Skeletal muscle satellite cell (primary cell): Measurements from ENCODE around the gene ASMTL.
"Not testable (repeated sequence)": the region's sequence is repeated elsewhere in the genome, so short reads cannot be mapped to it uniquely, and the experiment has no call there.

Experiments used
- H3K27me3 ChIP-seq: 2 replicates; pipeline ENCODE4 v1.7.0; 2013; ENCODE audit warnings: low read length; ENCODE audit not compliant: control insufficient read depth, insufficient read depth
- H3K36me3 ChIP-seq: 2 replicates; pipeline ENCODE4 v1.7.0; 2013; ENCODE audit warnings: mild to moderate bottlenecking, control low read depth, low read length; ENCODE audit not compliant: insufficient read depth
- H3K4me1 ChIP-seq: 2 replicates; pipeline ENCODE4 v1.7.0; 2013; ENCODE audit warnings: low read length; ENCODE audit not compliant: control insufficient read depth, insufficient read depth
- H3K4me2 ChIP-seq: 2 replicates; pipeline ENCODE4 v1.7.0; 2013; ENCODE audit warnings: mild to moderate bottlenecking, low read length
- H3K4me3 ChIP-seq: 2 replicates; pipeline ENCODE4 v1.7.0; 2013; ENCODE audit warnings: low read length
- H3K9ac ChIP-seq: 2 replicates; pipeline ENCODE4 v1.7.0; 2013; ENCODE audit warnings: mild to moderate bottlenecking, low read depth, low read length, moderate library complexity
- H3K9me3 ChIP-seq: replicated peaks from 2 replicates; pipeline ENCODE4 v1.7.0; 2013; ENCODE audit warnings: mild to moderate bottlenecking, control low read depth, low read length

Gene ASMTL

DNA sequence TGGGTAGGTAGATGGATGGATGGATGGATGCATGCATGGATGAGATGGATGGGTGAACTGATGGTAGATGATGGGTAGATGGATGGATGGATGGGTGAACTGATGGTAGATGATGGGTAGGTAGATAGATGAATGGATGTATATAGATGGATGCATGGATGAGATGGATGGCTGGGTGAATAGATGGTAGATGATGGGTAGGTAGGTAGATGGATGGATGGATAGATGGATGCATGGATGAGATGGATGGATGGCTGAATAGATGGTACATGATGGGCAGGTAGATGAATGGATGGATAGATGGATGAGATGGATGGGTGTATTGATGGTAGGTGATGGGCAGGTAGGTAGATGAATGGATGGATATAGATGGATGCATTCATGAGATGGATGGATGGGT lies 45.7 kb downstream of the ASMTL start:
- no peak overlapping the region for H3K9ac ChIP-seq
- no peaks in the 10 kb centered on the region for H3K27me3 ChIP-seq
- H3K4me3 ChIP-seq, result no peak overlapping the region
- H3K4me2 ChIP-seq, result no peak overlapping the region
- peaks cover 54% of the 10 kb centered on the region for H3K36me3 ChIP-seq
- H3K9me3 ChIP-seq, result no peaks in the 10 kb centered on the region
- no peaks in the 10 kb centered on the region for H3K4me1 ChIP-seq

DNA sequence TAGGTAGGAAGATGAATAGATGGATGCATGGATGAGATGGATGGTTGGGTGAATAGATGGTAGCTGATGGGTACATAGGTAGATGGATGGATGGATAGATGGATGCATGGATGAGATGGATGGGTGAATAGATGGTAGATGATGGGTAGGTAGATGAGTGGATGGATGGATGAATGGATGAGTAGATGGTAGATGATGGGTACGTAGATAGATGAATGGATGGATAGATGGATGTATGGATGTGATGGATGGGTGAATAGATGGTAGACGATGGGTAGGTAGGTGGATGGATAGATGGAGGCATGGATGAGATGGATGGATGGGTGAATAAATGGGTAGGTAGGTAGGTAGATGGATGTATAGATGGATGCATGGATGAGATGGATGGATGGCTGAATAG lies 46.9 kb downstream of the ASMTL start:
- not testable (repeated sequence) for H3K4me2 ChIP-seq, H3K4me3 ChIP-seq, H3K9me3 ChIP-seq, H3K4me1 ChIP-seq, H3K27me3 ChIP-seq, H3K9ac ChIP-seq
- peaks cover 53% of the 10 kb centered on the region for H3K36me3 ChIP-seq

DNA sequence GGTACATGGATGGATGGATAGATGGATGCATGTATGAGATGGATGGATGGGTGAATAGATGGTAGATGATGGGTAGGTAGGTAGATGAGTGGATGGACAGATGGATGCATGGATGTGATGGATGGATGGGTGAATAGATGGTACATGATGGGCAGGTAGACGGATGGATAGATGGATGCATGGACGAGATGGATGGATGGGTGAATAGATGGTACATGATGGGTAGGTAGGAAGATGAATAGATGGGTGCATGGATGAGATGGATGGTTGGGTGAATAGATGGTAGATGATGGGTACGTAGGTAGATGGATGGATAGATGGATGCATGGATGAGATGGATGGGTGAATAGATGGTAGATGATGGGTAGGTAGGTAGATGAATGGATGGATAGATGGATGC lies 48.8 kb downstream of the ASMTL start:
- not testable (repeated sequence) for H3K9me3 ChIP-seq, H3K4me2 ChIP-seq, H3K4me1 ChIP-seq, H3K9ac ChIP-seq, H3K27me3 ChIP-seq, H3K4me3 ChIP-seq
- H3K36me3 ChIP-seq, result peaks cover 56% of the 10 kb centered on the region

DNA sequence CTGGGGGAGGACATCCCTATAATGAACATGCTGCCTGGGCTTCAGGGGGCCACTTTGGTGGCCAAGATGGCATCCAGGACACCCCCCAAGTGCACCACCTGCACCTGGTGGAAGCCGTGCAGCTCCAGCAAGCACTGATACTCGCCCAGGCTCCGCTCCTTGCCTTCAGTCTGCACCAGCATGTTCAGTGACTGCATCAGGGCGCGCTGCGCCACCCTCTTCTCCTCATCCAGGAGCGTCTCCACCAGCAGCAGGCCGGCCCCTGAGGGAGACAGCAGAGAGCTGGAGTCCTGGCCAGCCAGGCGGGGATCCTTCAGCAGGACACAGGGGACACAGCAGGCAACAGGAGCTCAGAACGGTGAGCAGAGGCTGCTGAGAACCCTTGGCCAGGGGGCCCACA lies 49.5 kb downstream of the ASMTL start:
- Histone ChIP-seq H3K9ac (no peak overlapping the region), H3K4me2 (no peak overlapping the region), H3K9me3 (no peaks in the 10 kb centered on the region), H3K4me3 (no peak overlapping the region), H3K4me1 (no peaks in the 10 kb centered on the region), H3K27me3 (no peaks in the 10 kb centered on the region), H3K36me3 (peaks cover 56% of the 10 kb centered on the region)

DNA sequence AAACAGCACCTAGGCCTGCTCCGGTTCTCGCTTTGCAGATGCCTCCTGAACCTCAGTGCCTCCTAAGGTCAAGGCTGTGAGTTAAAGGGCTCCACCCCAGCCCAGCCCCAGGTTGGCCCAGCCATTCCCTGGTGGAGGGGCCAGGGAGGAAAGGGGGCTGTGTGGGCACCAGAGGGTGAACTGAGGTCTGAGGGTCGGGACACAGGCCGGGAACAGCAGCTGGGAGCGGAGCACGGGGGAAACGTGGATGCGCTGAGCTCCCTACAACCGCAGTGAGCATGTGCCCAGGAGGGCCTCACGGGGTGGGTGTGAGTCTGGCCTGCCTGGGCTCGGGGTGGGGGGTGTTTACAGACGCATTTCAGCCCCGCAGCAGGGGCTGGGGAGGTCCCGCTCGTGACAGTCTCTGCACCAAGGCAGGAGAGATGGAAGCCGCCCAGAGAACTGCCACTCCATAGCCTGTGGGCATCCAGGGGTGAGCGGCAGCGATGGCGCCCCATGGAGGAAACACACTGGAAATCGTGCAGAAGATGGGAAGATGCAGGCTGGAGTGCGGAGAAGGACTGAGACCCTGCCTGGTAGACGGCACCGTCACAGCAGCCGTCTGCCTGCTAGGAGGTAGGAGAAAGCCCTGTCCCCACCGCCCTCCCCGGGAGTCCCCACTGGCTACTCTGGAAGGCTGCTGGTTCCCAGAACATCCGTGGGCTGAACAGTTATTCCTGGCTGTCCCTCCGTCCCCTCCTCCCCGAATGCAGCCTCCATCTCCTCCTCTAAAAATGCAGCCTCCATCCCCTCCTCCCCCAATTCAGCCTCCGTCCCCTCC lies 50.9 kb downstream of the ASMTL start:
- Histone ChIP-seq H3K4me3 (no peak overlapping the region), H3K9me3 (no peaks in the 10 kb centered on the region), H3K36me3 (peaks cover 48% of the 10 kb centered on the region), H3K4me1 (no peaks in the 10 kb centered on the region), H3K27me3 (no peaks in the 10 kb centered on the region), H3K4me2 (no peak overlapping the region), H3K9ac (no peak overlapping the region)

DNA sequence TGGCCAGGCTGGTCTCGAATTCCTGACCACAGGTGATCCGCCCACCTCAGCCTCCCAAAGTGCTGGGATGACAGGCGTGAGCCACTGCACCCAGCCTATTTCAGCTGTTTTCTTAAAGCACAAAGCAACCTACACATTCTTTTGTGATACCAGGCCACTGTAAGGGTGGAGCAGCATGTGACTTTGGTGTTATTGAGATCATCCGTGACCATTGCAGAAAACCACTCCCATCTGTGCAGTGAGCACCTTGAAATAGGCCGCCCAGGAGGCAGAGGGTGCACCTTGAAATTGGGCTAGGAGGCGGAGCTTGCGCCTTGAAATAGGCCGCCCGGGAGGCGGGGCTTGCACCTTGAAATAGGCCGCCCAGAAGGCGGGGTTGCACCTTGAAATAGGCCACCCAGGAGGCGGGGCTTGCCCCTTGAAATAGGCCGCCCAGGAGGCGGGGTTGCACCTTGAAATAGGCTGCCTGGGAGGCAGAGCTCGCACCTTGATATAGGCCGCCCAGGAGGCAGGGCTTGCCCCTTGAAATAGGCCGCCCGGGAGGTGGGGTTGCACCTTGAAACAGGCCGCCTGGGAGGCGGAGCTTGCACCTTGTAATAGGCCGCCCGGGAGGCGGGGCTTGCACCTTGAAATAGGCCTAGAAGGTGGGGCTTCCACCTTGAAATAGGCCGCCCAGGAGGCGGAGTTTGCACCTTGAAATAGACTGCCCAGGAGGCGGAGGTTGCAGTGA lies 51.8 kb downstream of the ASMTL start:
- H3K36me3 ChIP-seq, result peaks cover 40% of the 10 kb centered on the region

DNA sequence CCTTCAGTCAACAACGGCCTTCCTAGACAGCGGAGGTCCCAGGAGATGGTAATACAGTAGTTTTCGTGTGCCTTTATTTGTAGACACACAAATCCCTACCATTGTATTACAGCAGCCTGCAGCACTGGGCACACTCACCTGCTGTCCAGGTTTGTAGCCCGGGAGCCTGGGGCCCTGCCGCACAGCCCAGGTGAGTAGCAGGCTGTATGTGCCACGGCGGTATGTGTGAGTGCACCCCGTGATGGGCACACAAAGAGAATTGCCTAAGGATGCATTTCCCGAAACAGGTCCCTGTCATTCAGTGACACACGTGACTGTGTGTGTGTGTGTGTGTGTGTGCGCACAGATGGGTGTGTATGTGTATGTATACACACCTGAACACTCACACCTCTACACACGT lies 52.7 kb downstream of the ASMTL start:
- peaks cover 35% of the 10 kb centered on the region for H3K36me3 ChIP-seq

More for the DNA sequence above, 51.8 kb downstream of the ASMTL start:
- Histone ChIP-seq H3K4me2 (no peak overlapping the region), H3K4me3 (no peak overlapping the region), H3K4me1 (no peaks in the 10 kb centered on the region), H3K27me3 (no peaks in the 10 kb centered on the region), H3K9ac (no peak overlapping the region), H3K9me3 (no peaks in the 10 kb centered on the region)

DNA sequence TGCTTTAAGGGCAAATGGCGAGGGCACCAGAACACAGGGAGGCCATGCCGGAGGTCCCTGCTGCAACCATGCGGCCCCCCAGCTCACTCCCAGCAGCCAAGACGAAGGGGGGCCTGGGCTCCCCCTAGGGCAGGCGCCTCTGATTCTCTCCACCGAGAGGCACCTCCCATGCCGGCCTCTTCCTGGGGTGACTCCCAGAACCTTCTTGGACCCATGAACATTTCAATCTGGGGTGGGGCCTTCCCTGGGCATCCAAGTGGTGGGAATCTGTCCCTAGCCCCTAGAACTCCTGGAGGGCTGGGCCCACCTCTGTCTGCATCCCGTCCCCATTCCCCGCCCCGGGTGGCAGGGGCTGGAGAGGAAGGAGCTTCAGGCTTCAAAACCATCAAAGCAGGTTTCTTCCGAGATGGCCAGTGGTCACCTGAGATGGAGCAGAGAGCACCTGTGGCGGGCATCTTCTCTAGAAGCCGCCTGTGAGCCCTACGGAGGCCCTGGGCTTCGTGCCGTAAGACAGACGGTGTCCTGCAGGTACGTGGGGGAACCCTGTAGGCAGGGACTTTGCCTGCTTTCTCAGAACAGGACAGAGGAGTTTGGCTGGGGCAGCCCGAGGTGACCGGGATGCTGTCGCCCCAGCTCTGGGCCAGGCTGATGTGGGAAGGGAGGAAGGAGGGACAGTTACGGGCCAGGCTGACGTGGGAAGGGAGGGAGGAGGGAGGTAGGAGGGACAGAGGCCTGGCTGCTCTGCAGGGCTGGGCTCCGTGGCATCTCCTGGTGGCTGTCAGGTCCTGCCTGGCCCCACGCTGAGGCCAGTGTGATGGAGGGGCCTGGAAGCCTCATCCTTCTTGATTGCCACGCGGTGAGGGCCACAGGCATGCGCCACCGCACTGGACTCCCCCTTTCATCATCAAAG lies 54.0 kb downstream of the ASMTL start:
- Histone ChIP-seq H3K9me3 (no peaks in the 10 kb centered on the region), H3K27me3 (no peaks in the 10 kb centered on the region), H3K36me3 (peaks cover 22% of the 10 kb centered on the region), H3K4me2 (no peak overlapping the region), H3K4me1 (peaks cover 19% of the 10 kb centered on the region), H3K9ac (no peak overlapping the region), H3K4me3 (no peak overlapping the region)

More for the DNA sequence above, 52.7 kb downstream of the ASMTL start:
- Histone ChIP-seq H3K4me3 (no peak overlapping the region), H3K9me3 (no peaks in the 10 kb centered on the region), H3K27me3 (no peaks in the 10 kb centered on the region), H3K4me2 (no peak overlapping the region), H3K4me1 (peaks cover 7% of the 10 kb centered on the region), H3K9ac (no peak overlapping the region)

DNA sequence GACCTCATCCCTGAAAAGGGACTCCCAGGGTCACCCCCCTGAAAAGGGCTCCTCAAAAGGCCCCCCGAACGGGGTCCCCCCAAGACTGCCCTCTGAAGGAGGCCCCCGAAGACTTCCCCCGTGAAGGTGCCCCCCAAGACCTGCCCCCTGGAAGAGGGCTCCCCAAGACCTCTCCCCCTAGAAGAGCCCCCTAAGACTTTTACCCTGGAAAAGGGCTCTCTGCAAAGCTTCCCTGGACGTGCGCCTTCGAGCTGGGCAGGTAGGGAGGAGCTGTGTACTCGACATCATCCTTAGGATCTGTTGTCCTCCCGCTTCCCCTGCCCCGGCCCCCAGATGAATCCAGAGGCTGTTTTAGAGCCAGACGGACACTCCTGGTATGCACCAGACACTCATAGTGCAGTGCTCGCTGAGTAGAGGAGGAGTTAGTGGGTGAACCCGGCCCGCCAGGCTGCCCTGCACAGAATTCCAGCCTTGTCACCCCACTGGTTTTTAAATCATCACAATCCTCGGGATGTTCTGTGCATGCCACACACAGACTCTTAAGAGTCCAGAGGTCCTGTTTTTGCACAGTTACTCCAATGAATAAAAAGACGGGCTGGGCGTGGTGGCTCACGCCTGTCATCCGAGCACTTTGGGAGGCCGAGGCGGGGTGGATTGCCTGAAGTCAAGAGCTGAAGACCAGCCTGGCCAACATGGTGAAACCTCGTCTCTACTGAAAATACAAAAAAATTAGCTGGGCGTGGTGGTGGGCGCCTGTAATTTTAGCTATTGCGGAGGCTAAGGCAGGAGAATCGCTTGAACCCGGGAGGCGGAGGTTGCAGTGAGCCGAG lies 55.1 kb downstream of the ASMTL start:
- Histone ChIP-seq H3K9ac (no peak overlapping the region), H3K9me3 (no peaks in the 10 kb centered on the region), H3K4me3 (no peak overlapping the region), H3K36me3 (peaks cover 13% of the 10 kb centered on the region), H3K4me1 (peaks cover 24% of the 10 kb centered on the region), H3K4me2 (no peak overlapping the region), H3K27me3 (no peaks in the 10 kb centered on the region)

DNA sequence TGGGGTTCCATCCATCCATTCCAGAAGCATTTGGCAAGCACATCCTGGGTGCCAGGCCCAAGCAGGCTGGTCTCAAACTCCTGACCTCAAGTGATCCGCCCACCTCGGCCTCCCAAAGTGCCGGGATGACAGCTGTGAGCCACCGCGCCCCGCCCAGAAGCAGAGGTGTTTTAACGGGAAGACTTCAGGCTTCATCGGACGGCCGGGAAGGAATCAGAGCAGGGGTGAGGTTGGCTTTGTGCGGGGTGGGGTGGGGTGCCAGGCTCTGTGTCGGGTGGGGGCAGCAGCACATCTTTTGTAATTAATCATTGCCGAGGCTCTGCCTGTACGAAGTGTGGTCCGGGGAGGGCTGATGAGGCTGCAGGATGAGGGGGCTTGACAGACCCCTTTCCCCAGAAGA lies 55.7 kb downstream of the ASMTL start:
- Histone ChIP-seq H3K36me3 (peaks cover 12% of the 10 kb centered on the region), H3K9ac (no peak overlapping the region), H3K27me3 (no peaks in the 10 kb centered on the region), H3K4me1 (peaks cover 24% of the 10 kb centered on the region), H3K4me2 (no peak overlapping the region), H3K9me3 (no peaks in the 10 kb centered on the region), H3K4me3 (no peak overlapping the region)
